GM18867 (cell line): ENCODE measurements around the gene RNF130.

Experiments used
- ATAC-seq: cut with Tn5 transposase; IDR thresholded peaks from one replicate; pipeline ENCODE4 v1.9.1; 2021; ENCODE audit warnings: mild to moderate bottlenecking, moderate library complexity; ENCODE audit not compliant: unreplicated experiment

Gene RNF130

GRCh38 chr5:180060192-180060591 lies 11.4 kb downstream of the RNF130 start:
- ATAC-seq = no peak

GRCh38 chr5:180059326-180059725 lies 12.2 kb downstream of the RNF130 start:
- no peak for ATAC-seq

GRCh38 chr5:180056153-180056552 lies 15.4 kb downstream of the RNF130 start:
- no peak for ATAC-seq

GRCh38 chr5:180054226-180054625 lies 17.3 kb downstream of the RNF130 start:
- ATAC-seq = no peak

- no peak for ATAC-seq
These were observed 18.4 kb downstream of the RNF130 start for GRCh38 chr5:180053061-180053602.

GRCh38 chr5:180052211-180052818 lies 19.2 kb downstream of the RNF130 start:
- ATAC-seq = no peak

GRCh38 chr5:180050121-180050940 lies 21.2 kb downstream of the RNF130 start:
- no peak for ATAC-seq

GRCh38 chr5:180049185-180049548 lies 22.4 kb downstream of the RNF130 start:
- ATAC-seq = no peak

- no peak for ATAC-seq
These were observed 23.9 kb downstream of the RNF130 start for GRCh38 chr5:180047667-180048066.

GRCh38 chr5:180046656-180047055 lies 24.9 kb downstream of the RNF130 start:
- ATAC-seq = no peak

- ATAC-seq = no peak
These were observed 25.6 kb downstream of the RNF130 start for GRCh38 chr5:180045889-180046499.

- no peak for ATAC-seq
These were observed 28.2 kb downstream of the RNF130 start for GRCh38 chr5:180043377-180043776.

GRCh38 chr5:180041301-180042274 lies 30.0 kb downstream of the RNF130 start:
- no peak for ATAC-seq

- ATAC-seq = no peak
These were observed 31.0 kb downstream of the RNF130 start for GRCh38 chr5:180040287-180041214.

- no peak for ATAC-seq
These were observed 36.2 kb downstream of the RNF130 start for GRCh38 chr5:180035206-180035931.

- ATAC-seq = no peak
These were observed 37.0 kb downstream of the RNF130 start for GRCh38 chr5:180034564-180034963.

- ATAC-seq = no peak
These were observed 44.0 kb downstream of the RNF130 start for GRCh38 chr5:180027459-180028089.

GRCh38 chr5:180026734-180027458 lies 44.7 kb downstream of the RNF130 start:
- no peak for ATAC-seq
